Measurements from ENCODE around the gene HUNK. TPM values are rescaled to one million over a fixed set of nuclear protein-coding genes. Genes with fewer than 3 reads are reported as not detected.

Gene HUNK
- total RNA-seq, 2 donors from 2014 or later, result 0.35 TPM; not detected in 1

GRCh38 chr21:31893851-31894415, 21.1 kb downstream of the HUNK start:
- peaks cover 12% of the 10 kb centered on the region for H3K27me3 Mint-ChIP-seq (ENCODE audit: low read depth)
- H3K4me3 Mint-ChIP-seq, result no peak overlapping the region
- DNase-seq, result no peak
- no peaks in the 10 kb centered on the region for H3K9me3 Mint-ChIP-seq
- H3K27ac Mint-ChIP-seq, result no peak overlapping the region
- peaks cover 6% of the 10 kb centered on the region for H3K4me1 Mint-ChIP-seq (ENCODE audit: low read depth)
- H3K36me3 Mint-ChIP-seq (ENCODE audit: insufficient read depth in 2 of 2), result no peaks in the 10 kb centered on the region
- ATAC-seq (replicated peaks in 1 of 2), result no peak

- no peaks in the 10 kb centered on the region for H3K36me3 Mint-ChIP-seq (ENCODE audit: insufficient read depth in 2 of 2)
- peaks cover 11% of the 10 kb centered on the region for H3K4me1 Mint-ChIP-seq (ENCODE audit: low read depth)
- ATAC-seq (replicated peaks in 1 of 2) (no peak), DNase-seq (no peak)
- no peaks in the 10 kb centered on the region for H3K9me3 Mint-ChIP-seq
- peaks cover 12% of the 10 kb centered on the region for H3K27me3 Mint-ChIP-seq (ENCODE audit: low read depth)
- H3K4me3 Mint-ChIP-seq, result no peak overlapping the region
- H3K27ac Mint-ChIP-seq, result no peak overlapping the region
Observed at GRCh38 chr21:31894457-31894856, 21.6 kb downstream of the HUNK start.

GRCh38 chr21:31895077-31895835, 22.4 kb downstream of the HUNK start:
- ATAC-seq (replicated peaks in 1 of 2), result no peak
- Mint-ChIP-seq H3K4me1 (ENCODE audit: low read depth) (peaks cover 11% of the 10 kb centered on the region), H3K27me3 (ENCODE audit: low read depth) (peaks cover 12% of the 10 kb centered on the region)

GRCh38 chr21:31896019-31896418, 23.2 kb downstream of the HUNK start:
- H3K9me3 Mint-ChIP-seq, result no peaks in the 10 kb centered on the region
- no peak for DNase-seq

More at GRCh38 chr21:31895077-31895835, 22.4 kb downstream of the HUNK start:
- no peaks in the 10 kb centered on the region for H3K9me3 Mint-ChIP-seq
- H3K4me3 Mint-ChIP-seq, result no peak overlapping the region
- H3K27ac Mint-ChIP-seq, result no peak overlapping the region
- DNase-seq, result no peak
- no peaks in the 10 kb centered on the region for H3K36me3 Mint-ChIP-seq (ENCODE audit: insufficient read depth in 2 of 2)

GRCh38 chr21:31897311-31897710, 24.5 kb downstream of the HUNK start:
- Mint-ChIP-seq H3K27me3 (ENCODE audit: low read depth) (peaks cover 12% of the 10 kb centered on the region), H3K27ac (no peak overlapping the region), H3K36me3 (ENCODE audit: insufficient read depth in 2 of 2) (no peaks in the 10 kb centered on the region), H3K4me1 (ENCODE audit: low read depth) (peaks cover 11% of the 10 kb centered on the region), H3K4me3 (no peak overlapping the region), H3K9me3 (no peaks in the 10 kb centered on the region)
- DNase-seq (no peak), ATAC-seq (replicated peaks in 1 of 2) (no peak)

More at GRCh38 chr21:31896019-31896418, 23.2 kb downstream of the HUNK start:
- peaks cover 11% of the 10 kb centered on the region for H3K4me1 Mint-ChIP-seq (ENCODE audit: low read depth)
- no peak for ATAC-seq (replicated peaks in 1 of 2)
- H3K4me3 Mint-ChIP-seq, result no peak overlapping the region
- H3K27me3 Mint-ChIP-seq (ENCODE audit: low read depth), result peaks cover 12% of the 10 kb centered on the region
- no peaks in the 10 kb centered on the region for H3K36me3 Mint-ChIP-seq (ENCODE audit: insufficient read depth in 2 of 2)
- H3K27ac Mint-ChIP-seq, result no peak overlapping the region

- ATAC-seq (replicated peaks in 1 of 2) (no peak), DNase-seq (no peak)
- H3K4me1 Mint-ChIP-seq (ENCODE audit: low read depth), result peaks cover 11% of the 10 kb centered on the region
- no peaks in the 10 kb centered on the region for H3K9me3 Mint-ChIP-seq
- no peaks in the 10 kb centered on the region for H3K27me3 Mint-ChIP-seq (ENCODE audit: low read depth)
- H3K27ac Mint-ChIP-seq, result no peak overlapping the region
- H3K4me3 Mint-ChIP-seq, result no peak overlapping the region
- H3K36me3 Mint-ChIP-seq (ENCODE audit: insufficient read depth in 2 of 2), result no peaks in the 10 kb centered on the region
Observed at GRCh38 chr21:31898933-31899630, 26.3 kb downstream of the HUNK start.

GRCh38 chr21:31900121-31900895, 27.5 kb downstream of the HUNK start:
- Mint-ChIP-seq H3K4me3 (no peak overlapping the region), H3K36me3 (ENCODE audit: insufficient read depth in 2 of 2) (no peaks in the 10 kb centered on the region), H3K4me1 (ENCODE audit: low read depth) (peaks cover 11% of the 10 kb centered on the region), H3K27ac (no peak overlapping the region), H3K9me3 (no peaks in the 10 kb centered on the region), H3K27me3 (ENCODE audit: low read depth) (peaks cover 2% of the 10 kb centered on the region)
- no peak for DNase-seq
- no peak for ATAC-seq (replicated peaks in 1 of 2)

- no peaks in the 10 kb centered on the region for H3K9me3 Mint-ChIP-seq
- H3K27ac Mint-ChIP-seq, result no peak overlapping the region
- peaks cover 11% of the 10 kb centered on the region for H3K4me1 Mint-ChIP-seq (ENCODE audit: low read depth)
Observed at GRCh38 chr21:31901315-31901714, 28.5 kb downstream of the HUNK start.

GRCh38 chr21:31902438-31902837, 29.6 kb downstream of the HUNK start:
- no peaks in the 10 kb centered on the region for H3K36me3 Mint-ChIP-seq (ENCODE audit: insufficient read depth in 2 of 2)

More at GRCh38 chr21:31901315-31901714, 28.5 kb downstream of the HUNK start:
- ATAC-seq (replicated peaks in 1 of 2) (no peak), DNase-seq (no peak)
- H3K27me3 Mint-ChIP-seq (ENCODE audit: low read depth), result peaks cover 12% of the 10 kb centered on the region
- H3K36me3 Mint-ChIP-seq (ENCODE audit: insufficient read depth in 2 of 2), result no peaks in the 10 kb centered on the region
- H3K4me3 Mint-ChIP-seq, result no peak overlapping the region

GRCh38 chr21:31903896-31904295, 31.1 kb downstream of the HUNK start:
- H3K9me3 Mint-ChIP-seq, result no peaks in the 10 kb centered on the region
- no peak for ATAC-seq (replicated peaks in 1 of 2)
- no peak overlapping the region for H3K4me3 Mint-ChIP-seq
- no peaks in the 10 kb centered on the region for H3K36me3 Mint-ChIP-seq (ENCODE audit: insufficient read depth in 2 of 2)
- H3K27ac Mint-ChIP-seq, result no peak overlapping the region
- no peak for DNase-seq
- peaks cover 31% of the 10 kb centered on the region for H3K27me3 Mint-ChIP-seq (ENCODE audit: low read depth)
- peaks cover 5% of the 10 kb centered on the region for H3K4me1 Mint-ChIP-seq (ENCODE audit: low read depth)

More at GRCh38 chr21:31902438-31902837, 29.6 kb downstream of the HUNK start:
- Mint-ChIP-seq H3K9me3 (no peaks in the 10 kb centered on the region), H3K4me1 (ENCODE audit: low read depth) (peaks cover 11% of the 10 kb centered on the region), H3K27me3 (ENCODE audit: low read depth) (peaks cover 18% of the 10 kb centered on the region), H3K4me3 (no peak overlapping the region), H3K27ac (no peak overlapping the region)
- ATAC-seq (replicated peaks in 1 of 2), result no peak
- DNase-seq, result no peak

- H3K9me3 Mint-ChIP-seq, result no peaks in the 10 kb centered on the region
- DNase-seq (no peak), ATAC-seq (replicated peaks in 1 of 2) (no peak)
- peaks cover 42% of the 10 kb centered on the region for H3K27me3 Mint-ChIP-seq (ENCODE audit: low read depth)
- no peak overlapping the region for H3K27ac Mint-ChIP-seq
- no peaks in the 10 kb centered on the region for H3K36me3 Mint-ChIP-seq (ENCODE audit: insufficient read depth in 2 of 2)
- no peaks in the 10 kb centered on the region for H3K4me1 Mint-ChIP-seq (ENCODE audit: low read depth)
- no peak overlapping the region for H3K4me3 Mint-ChIP-seq
Observed at GRCh38 chr21:31905503-31906451, 33.0 kb downstream of the HUNK start.

Data from activated T-cell treated with anti-CD3 and anti-CD28 coated beads, Interleukin-2, amount 50 U/mL, for 72 hours (primary cell).